ENCODE data around the gene PTPN18.

The PTPN18 gene

DNA sequence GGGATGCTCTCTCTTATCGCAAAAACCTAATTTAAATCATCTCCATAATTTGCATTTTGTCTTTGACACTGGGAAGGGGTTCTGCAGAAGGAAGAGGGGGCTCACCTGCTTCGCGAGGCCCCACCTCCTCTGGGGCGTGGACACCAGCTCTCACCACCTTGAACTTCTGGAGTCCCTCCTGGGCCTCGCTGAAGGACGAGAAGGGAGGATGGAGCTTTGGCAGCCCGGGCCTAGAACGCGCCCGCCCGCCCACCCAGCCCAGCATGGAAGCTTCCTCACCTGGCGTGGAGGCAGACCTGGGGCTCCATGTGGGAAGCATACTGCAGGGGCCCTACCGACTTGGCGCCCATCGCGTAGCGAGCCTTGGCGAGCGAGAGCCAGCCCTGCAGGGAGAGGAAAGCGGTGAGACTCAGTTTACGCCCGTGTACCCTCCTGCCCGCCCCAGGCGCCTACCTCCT lies 14.3 kb upstream of the PTPN18 start:
- DNase-seq (ENCODE audit: low spot score), result peak; percentile 32

GRCh38 chr2:130342020-130342532 lies 13.8 kb upstream of the PTPN18 start:
- peak; percentile 87 for DNase-seq (ENCODE audit: low spot score)

- DNase-seq (ENCODE audit: low spot score), result peak; percentile 98
Observed at GRCh38 chr2:130342533-130343275, 13.2 kb upstream of the PTPN18 start, which contains the start of gene IMP4. Gene IMP4 (plus strand): TSS chr2:130342897. CDS start chr2:130342933, 36 bp downstream.

DNA sequence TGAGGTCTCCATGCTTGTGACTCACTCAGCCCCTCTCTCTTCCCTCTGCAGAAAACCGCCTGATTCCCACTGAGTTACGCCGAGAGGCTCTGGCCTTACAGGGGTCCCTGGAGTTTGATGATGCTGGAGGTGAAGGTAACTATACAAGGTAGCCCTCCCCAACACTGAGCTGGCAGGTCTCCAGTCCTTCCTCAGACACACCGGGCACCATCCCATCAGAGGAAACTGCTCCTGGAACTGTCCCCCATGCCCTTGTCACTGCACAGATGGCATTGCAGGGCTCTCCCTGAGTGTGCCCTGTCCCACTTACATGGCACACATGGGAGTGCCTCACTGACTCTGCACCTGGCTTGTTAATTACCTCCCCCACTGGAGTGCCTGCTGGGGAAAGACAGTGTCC lies 11.3 kb upstream of the PTPN18 start:
- DNase-seq (ENCODE audit: low spot score), result no peak

GRCh38 chr2:130345091-130345490 lies 10.8 kb upstream of the PTPN18 start:
- DNase-seq (ENCODE audit: low spot score), result no peak

GRCh38 chr2:130345611-130346010 lies 10.2 kb upstream of the PTPN18 start:
- no peak for DNase-seq (ENCODE audit: low spot score)

GRCh38 chr2:130346041-130346740 lies 9.7 kb upstream of the PTPN18 start:
- DNase-seq (ENCODE audit: low spot score), result no peak

- no peak for DNase-seq (ENCODE audit: low spot score)
Observed at GRCh38 chr2:130346741-130347066, 9.2 kb upstream of the PTPN18 start.

- DNase-seq (ENCODE audit: low spot score), result no peak
Observed at GRCh38 chr2:130347220-130347925, 8.5 kb upstream of the PTPN18 start.

GRCh38 chr2:130349174-130349573 lies 6.7 kb upstream of the PTPN18 start:
- no peak for DNase-seq (ENCODE audit: low spot score)

GRCh38 chr2:130351711-130352110 lies 4.1 kb upstream of the PTPN18 start:
- DNase-seq (ENCODE audit: low spot score), result no peak

DNA sequence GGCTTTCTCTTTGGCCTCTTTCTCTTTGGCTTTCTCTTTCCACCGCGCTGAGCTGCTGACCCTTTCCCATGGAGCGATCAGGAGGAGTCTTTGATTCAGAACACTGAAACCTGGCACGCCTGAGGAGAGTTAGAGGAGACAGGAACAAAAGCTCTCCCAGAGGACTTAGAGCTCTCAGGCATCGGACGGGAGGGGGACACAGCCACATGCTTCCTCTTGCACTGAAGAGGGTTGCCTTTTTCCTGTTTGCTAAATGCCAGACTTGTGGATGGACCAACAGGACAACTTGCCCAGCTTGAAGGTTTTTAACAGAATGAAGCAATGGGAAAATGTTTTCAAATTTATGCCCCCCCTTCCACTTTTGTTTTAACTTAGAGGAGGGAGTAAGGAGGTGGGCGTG lies 3.6 kb upstream of the PTPN18 start:
- DNase-seq (ENCODE audit: low spot score), result no peak

DNA sequence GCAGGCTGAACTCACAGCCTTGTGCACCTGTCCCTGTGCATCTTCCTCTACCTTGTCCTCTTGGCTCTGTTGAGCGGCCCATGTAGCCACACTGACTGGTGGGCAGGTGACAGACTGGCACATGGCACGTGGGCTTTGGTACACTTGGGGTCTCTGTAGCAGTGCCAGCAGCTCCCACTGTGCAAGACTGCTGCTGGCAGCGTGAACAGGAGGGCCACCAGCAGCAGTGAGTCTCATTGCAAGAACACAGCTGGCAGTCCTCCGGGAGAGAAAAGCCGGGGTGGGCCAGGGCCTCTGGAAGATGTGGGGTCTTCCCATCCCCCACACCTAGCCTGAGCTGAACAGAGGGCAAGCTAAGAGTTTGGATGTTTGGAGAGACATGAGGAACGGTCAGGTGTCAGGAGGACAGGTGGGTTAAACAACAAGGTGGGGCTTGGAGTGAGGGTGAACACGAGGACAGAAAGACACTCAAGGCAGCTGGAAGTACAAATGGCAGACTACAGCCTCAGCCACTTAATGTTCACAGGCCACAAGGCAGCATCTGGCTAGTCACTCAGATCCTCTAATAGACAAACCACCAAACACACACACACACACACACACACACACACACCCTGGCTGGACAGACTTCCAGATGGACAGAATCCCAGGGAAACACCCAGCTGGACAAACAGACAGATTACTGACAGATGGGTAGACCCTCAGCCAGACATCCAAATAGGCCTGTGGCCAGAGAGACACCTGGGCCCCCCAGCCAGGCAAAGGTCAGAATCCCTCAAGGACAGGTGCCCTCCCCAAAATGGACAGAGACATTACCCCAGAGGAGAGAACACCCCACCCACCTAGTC lies 2.3 kb upstream of the PTPN18 start:
- DNase-seq (ENCODE audit: low spot score), result no peak

DNA sequence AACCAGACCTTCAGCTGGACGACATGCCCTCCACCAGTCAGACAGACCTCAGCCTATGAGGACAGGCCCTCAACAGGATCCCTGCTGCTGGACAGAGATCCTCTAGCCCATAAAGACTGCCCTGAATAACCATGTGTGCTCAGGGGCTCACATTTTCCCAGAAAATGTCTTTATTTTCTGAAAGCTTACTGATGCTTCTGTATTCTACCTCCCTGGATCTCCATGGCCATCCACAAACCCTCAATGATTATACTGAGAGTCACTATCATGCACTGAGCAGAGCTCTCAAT lies 1.8 kb upstream of the PTPN18 start:
- no peak for DNase-seq (ENCODE audit: low spot score)

DNA sequence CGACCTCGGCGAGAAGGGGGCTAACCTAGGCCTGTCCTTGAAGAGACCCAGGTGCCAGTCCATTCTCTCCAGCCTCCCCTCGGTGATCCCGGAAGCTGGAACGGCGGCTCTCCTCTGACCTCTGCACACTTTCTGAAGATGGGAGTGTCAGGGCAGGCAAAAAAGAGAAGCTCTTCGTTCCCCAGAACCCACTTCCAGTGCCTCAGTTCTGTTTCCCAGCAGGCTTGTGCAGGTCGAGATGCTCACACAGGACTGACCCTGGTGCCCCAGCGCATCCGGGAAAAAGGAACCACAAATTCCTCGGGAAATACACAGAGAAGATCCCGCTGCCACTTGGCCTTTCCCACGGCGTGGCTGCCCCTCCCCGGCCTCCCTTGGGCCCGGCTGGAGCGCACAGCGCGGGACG lies 681 bp upstream of the PTPN18 start:
- DNase-seq (ENCODE audit: low spot score), result no peak

- DNase-seq (ENCODE audit: low spot score), result no peak
Observed at GRCh38 chr2:130357864-130358263, 2.0 kb downstream of the PTPN18 start.

DNA sequence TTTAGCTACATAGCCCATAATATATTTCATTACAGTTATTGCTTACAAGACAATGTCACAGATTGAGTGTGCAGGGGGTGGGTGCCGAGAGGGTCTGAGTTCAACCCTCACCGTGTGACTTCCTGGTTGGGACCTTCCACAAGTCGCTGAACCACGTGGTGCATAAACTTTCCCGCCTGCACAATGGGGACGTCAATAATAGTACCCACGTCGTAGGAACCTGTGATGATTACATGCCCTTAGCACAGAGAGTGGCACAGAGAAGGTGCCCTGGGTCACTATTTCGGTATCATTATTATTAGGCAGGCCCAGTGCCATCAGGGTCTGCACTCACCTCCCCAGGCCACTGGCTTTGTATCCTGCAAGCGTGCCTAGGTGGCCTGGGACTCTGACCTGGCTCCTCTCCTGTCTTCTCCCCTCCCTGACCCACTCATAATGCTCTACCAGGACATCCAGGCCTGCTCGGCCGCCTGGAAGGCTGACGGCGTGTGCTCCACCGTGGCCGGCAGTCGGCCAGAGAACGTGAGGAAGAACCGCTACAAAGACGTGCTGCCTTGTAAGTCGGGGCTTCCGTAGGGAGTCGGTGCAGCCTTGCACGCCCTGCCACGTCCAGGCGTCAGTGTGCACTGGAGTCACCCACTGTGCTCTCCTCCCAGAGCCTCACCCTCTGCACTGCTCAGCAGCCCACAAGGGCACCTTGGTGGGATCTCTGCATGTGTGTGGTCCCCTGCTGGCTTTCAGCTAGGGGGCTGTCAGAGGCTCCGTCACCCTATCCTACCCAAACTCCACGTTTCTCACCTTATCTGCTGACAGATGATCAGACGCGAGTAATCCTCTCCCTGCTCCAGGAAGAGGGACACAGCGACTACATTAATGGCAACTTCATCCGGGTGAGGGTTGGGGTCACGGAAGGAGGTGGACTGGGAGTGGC lies 2.8 kb downstream of the PTPN18 start:
- no peak for DNase-seq (ENCODE audit: low spot score)

DNA sequence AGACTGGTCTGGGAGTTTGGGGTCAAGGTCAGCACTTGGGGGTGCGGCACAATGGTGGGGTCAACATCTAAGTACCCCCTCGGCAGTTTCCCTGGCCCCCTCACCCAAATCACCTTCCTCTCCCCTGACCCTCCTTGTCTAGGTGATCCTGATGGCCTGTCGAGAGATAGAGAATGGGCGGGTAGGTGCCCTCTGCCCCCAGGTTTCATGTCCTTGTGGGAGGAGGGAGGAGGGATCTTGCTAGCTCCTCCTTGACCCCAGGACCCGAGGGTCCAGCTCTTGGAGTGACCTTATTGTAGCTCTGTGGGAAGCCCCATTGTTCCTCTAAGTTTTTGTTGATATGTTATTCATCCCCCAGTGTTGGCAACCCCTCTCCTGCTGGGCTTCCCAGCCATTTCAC lies 3.6 kb downstream of the PTPN18 start:
- DNase-seq (ENCODE audit: low spot score), result no peak

GRCh38 chr2:130363479-130363878 lies 7.6 kb downstream of the PTPN18 start:
- DNase-seq (ENCODE audit: low spot score), result no peak

- DNase-seq (ENCODE audit: low spot score), result no peak
Observed at GRCh38 chr2:130365075-130365474, 9.2 kb downstream of the PTPN18 start.

GRCh38 chr2:130365963-130366362 lies 10.1 kb downstream of the PTPN18 start:
- no peak for DNase-seq (ENCODE audit: low spot score)

Data from CD4-positive, alpha-beta T cell treated with Interleukin-15 for 4 hours (primary cell).